Gastroesophageal sphincter (tissue), 4 donors: ENCODE data around the gene PLEKHM2. TPM values are rescaled to one million over a fixed set of nuclear protein-coding genes. Genes with fewer than 3 reads are reported as not detected.

Experiments used
- ATAC-seq: fragments of 150-250 bp; one replicate; pipeline ENCODE4 v1.9.1; 2016; ENCODE audit warnings: mild to moderate bottlenecking, moderate library complexity
- H3K27ac ChIP-seq, 4 donors: fragments of 200-600 bp; sonication (generic) in 3 of 4; 1 replicate in 3 of 4; 2 replicates in 1 of 4; pipeline ENCODE4 v1.5.1; 2016 to 2019
- H3K27me3 ChIP-seq: fragments of 200-600 bp; sonication (generic); one replicate; pipeline ENCODE4 v1.5.1; 2019
- H3K36me3 ChIP-seq, 2 donors: fragments of 200-600 bp; sonication (generic); one replicate each; pipeline ENCODE4 v1.5.1; 2019; ENCODE audit warnings: control low read depth in 1 of 2
- H3K4me1 ChIP-seq, 3 donors: fragments of 200-600 bp; sonication (generic); 1 replicate in 2 of 3; 2 replicates in 1 of 3; pipeline ENCODE4 v1.5.1; 2016 to 2019; ENCODE audit warnings: control low read depth in 2 of 3
- H3K4me3 ChIP-seq, 2 donors: fragments of 200-600 bp; sonication (generic); one replicate each; pipeline ENCODE4 v1.5.1; 2019; ENCODE audit warnings: mild to moderate bottlenecking in 1 of 2, moderate library complexity in 1 of 2
- H3K9me3 ChIP-seq, 3 donors: fragments of 200-600 bp; sonication (generic); one replicate each; pipeline ENCODE4 v1.5.1; 2017 to 2019; ENCODE audit warnings: control low read depth in 2 of 3
- EP300 ChIP-seq: sonication (generic); formaldehyde crosslinking; IDR thresholded peaks from one replicate; pipeline ENCODE4 v1.6.1; 2017; ENCODE audit warnings: antibody characterized with exemption, mild to moderate bottlenecking
- POLR2A ChIP-seq, 2 donors: fragments of 450-650 bp; IDR thresholded peaks; one replicate each; pipeline ENCODE4 v1.6.1; 2017; ENCODE audit warnings: antibody characterized with exemption in 2 of 2, mild to moderate bottlenecking in 2 of 2, moderate library complexity in 1 of 2
- POLR2AphosphoS5 ChIP-seq: sonication (generic); formaldehyde crosslinking; IDR thresholded peaks from one replicate; pipeline ENCODE4 v1.6.1; 2017; ENCODE audit warnings: antibody characterized with exemption
- WGBS, 2 donors: methylation state at CpG; one replicate each; pipeline ENCODE4 v1.1.5; 2018; ENCODE audit warnings: low coverage in 1 of 2; 5-methylcytosine and 5-hydroxymethylcytosine counted together
- total RNA-seq, 4 donors: library from RNA; depleted of rRNA; stranded (reverse); fragments of >200 nt; gene quantifications; one replicate each; pipeline ENCODE4 v1.1.0, GENCODE V29; 2016
- TF ChIP-seq, protein P1 (sequence below), 4 experiments: fragments of 200-600 bp in 2 of 4; fragments of 450-650 bp in 2 of 4; sonication (generic) in 1 of 4; IDR thresholded peaks; one replicate each; pipeline ENCODE4 v1.5.1; 2017 to 2019; ENCODE audit warnings: antibody characterized with exemption in 4 of 4, mild to moderate bottlenecking in 2 of 4, moderate library complexity in 2 of 4

PLEKHM2 gene
- total RNA-seq, 4 donors from 2014 or later, result 32.1 to 65.2 (median 41.8) TPM

DNA sequence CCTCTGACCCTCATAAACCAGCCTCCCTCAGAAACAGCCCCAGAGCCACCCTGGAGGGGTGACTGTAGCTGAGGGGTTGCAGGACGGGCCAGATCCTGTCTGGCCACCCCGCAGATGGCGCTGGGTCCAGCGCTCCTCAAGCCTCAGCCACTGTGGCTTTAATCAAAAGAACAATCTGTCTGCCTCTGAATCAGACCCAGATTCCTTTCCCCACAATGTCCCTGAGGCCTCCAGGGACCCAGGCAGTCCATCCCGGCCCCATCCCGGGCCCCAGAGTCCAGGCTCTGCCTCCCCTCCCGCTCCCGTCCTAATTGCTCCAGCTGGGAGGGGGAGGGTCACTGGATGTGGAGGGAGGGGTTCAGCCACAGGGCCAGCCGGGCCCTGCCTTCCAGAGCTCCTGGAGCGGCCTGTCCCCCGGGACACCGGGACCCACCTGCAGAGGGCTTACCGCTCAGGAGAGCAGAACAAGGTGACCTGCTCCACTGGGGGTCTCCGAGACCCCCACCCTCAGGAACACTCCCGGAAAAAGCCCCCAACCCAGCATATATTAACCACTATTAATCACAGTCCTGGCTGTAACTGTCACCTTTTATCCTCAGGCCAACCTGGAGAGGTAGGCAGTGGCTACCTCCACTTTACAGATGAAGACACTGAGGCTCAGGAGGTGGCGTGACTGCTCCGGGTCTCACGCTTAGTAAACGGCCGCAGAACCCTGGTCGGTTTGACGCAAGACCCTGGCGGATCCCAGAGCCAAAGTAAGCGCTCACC, 73.6 kb downstream of the PLEKHM2 start:
- Histone ChIP-seq H3K27ac (peak overlapping the region in 3 of 4 donors; percentile 77 to 88 (median 81)), H3K27me3 (peaks cover 16% of the 10 kb centered on the region), H3K4me3 (peak overlapping the region; percentile 58 to 75), H3K4me1 (peaks cover 0 to 70% (median 28%) of the 10 kb centered on the region in 3 donors), H3K9me3 (no peaks in the 10 kb centered on the region), H3K36me3 (no peaks in the 10 kb centered on the region)
- no peak for ATAC-seq
- TF ChIP-seq, protein P1, sequence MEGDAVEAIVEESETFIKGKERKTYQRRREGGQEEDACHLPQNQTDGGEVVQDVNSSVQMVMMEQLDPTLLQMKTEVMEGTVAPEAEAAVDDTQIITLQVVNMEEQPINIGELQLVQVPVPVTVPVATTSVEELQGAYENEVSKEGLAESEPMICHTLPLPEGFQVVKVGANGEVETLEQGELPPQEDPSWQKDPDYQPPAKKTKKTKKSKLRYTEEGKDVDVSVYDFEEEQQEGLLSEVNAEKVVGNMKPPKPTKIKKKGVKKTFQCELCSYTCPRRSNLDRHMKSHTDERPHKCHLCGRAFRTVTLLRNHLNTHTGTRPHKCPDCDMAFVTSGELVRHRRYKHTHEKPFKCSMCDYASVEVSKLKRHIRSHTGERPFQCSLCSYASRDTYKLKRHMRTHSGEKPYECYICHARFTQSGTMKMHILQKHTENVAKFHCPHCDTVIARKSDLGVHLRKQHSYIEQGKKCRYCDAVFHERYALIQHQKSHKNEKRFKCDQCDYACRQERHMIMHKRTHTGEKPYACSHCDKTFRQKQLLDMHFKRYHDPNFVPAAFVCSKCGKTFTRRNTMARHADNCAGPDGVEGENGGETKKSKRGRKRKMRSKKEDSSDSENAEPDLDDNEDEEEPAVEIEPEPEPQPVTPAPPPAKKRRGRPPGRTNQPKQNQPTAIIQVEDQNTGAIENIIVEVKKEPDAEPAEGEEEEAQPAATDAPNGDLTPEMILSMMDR (IDR thresholded peaks at IDR 0.05), result no peak
- TF ChIP-seq POLR2AphosphoS5, result no peak
- no peak for TF ChIP-seq POLR2A (IDR thresholded peaks at IDR 0.05)
- WGBS, 2 donors, result 0 to 43% methylated on average over 1 to 3 of the region's 24 CpGs

DNA sequence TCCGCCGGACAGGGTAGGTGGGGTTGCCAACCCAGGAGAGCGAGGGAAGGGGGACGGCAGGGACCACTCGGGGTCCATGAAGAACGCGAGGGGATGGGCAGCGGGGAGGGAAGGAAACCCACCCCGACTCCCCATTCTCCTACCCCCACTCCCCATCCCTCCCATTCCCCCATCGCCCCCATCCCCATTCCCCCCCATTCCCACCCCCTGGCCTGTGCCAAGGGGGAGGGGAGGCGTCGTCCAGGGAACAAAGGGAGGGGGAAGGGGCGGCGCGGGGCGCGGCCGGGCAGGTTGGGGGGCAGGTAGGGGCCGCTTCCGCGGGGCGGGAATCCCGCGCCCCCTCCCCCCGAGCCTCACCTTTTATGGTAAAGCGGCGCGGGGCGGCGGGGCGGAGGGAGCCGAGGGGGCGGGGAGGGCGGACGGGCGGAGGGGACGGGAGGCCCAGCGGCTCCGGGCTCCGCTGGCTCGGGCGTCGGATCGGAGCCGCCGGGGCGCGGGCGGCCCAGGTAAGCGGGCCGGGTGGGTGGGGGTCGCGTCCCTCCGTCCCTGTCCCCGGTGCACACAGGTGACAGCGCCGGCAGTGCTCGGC, 74.3 kb downstream of the PLEKHM2 start, which contains the start of gene FBLIM1:
Gene FBLIM1 (plus strand): TSS at position 453 of the 589 bp plus-strand sequence. CDS start 6,189 bp downstream, outside the sequence.
- peaks cover 0 to 71% (median 28%) of the 10 kb centered on the region in 3 donors for H3K4me1 ChIP-seq
- H3K4me3 ChIP-seq, result peak within 1 kb of the TSS; percentile 58 to 75
- peak; percentile 31 for ATAC-seq
- TF ChIP-seq POLR2A (IDR thresholded peaks at IDR 0.05), result no peak
- no peak for TF ChIP-seq EP300
- TF ChIP-seq, protein P1 (IDR thresholded peaks at IDR 0.05), result no peak
- TF ChIP-seq POLR2AphosphoS5, result no peak
- H3K36me3 ChIP-seq, result no peaks in the 10 kb centered on the region
- 3% methylated on average over 6 of the region's 58 CpGs; no CpG with 5 or more reads in 1 of the 2 donors for WGBS, 2 donors
- H3K9me3 ChIP-seq, result no peaks in the 10 kb centered on the region
- H3K27ac ChIP-seq, result peak within 1 kb of the TSS; percentile 19 to 88 (median 79)
- peaks cover 16% of the 10 kb centered on the region for H3K27me3 ChIP-seq

DNA sequence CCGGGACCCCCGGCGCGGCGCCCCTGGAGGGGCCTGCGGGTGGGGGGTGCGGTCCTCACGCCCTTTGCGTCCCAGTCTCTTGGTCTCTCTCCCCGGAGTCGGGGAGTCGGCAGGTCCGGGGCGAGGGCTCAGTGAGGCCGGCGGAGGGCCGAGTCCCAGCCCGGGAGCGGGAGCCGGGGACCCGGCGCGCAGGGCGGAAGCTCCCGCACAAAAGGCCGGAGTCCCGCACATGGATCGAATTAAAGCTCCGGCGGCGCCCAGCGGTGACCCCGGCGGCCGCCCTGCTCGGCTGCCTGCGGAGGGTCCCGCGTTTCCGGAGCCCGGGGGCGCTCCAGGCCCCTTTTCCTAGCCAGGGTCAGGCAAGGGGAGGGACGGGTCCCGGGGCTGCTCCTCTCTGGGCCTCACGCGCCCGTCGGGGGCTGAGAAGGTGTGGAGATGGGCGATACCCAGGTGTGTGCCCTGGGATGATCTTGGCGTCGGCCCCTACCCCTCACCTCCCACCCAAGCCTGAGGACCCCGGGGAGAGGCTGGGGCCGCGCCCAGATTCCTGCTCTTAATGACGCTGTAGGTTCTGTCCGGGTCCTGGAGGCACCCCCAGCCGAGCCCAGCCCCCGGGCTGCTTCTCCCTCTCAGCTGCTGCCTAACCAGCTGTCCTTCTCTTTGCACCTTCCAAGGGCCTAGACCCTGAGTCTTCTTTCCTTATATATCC, 75.0 kb downstream of the PLEKHM2 start:
- WGBS, 2 donors, result 0 to 13% methylated on average over 1 to 4 of the region's 58 CpGs
- TF ChIP-seq, protein P1 (IDR thresholded peaks at IDR 0.05), result peak in 1 of 4 experiments; percentile 7
- no peak for TF ChIP-seq POLR2AphosphoS5
- TF ChIP-seq POLR2A (IDR thresholded peaks at IDR 0.05), result no peak
- H3K4me3 ChIP-seq, result peak overlapping the region; percentile 58 to 75
- ATAC-seq, result peak; percentile 46
- peaks cover 16% of the 10 kb centered on the region for H3K27me3 ChIP-seq
- no peaks in the 10 kb centered on the region for H3K9me3 ChIP-seq
- peak overlapping the region; percentile 19 to 88 (median 79) for H3K27ac ChIP-seq
- H3K36me3 ChIP-seq, result no peaks in the 10 kb centered on the region
- peaks cover 0 to 77% (median 28%) of the 10 kb centered on the region in 3 donors for H3K4me1 ChIP-seq

DNA sequence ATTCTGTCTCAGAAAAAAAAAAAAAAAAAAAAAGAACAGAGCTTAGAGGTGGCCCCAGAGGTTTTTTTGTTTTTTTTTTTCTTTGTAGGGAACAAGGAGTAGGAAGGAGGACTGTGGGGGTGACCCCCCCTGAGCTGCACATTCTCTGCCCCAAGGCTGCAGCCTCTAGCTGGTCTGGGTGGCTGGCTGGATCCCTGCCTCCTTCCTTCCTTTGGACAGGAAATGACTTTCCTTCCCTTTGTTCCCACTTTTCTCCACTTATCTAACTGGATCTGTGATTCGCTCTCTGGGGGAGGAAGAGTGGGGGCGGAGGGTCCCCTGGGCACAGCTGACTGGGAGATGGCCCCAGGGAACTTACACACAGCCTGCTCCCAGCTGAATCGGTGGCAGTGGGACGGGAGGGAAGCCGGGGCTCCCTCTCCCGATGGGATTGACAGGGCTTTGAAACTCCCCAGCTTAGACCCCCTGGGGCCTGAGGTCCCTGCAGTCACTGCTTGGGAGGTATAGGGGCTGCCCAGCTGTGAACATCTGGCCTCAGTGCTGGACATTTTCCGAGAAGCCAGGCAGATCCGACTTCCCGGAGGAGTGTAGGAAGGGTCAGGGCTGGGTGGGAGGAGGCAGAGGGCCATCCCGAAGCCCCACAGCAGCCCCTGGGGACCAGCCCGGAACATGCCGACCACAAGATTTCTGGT, 76.5 kb downstream of the PLEKHM2 start:
- ATAC-seq, result peak; percentile 24
- no peaks in the 10 kb centered on the region for H3K9me3 ChIP-seq
- WGBS, 2 donors, result 3% methylated on average over 6 of the region's 12 CpGs; no CpG with 5 or more reads in 1 of the 2 donors
- H3K27me3 ChIP-seq, result peaks cover 16% of the 10 kb centered on the region
- peaks cover 0 to 89% (median 28%) of the 10 kb centered on the region in 3 donors for H3K4me1 ChIP-seq
- peak overlapping the region in 1 of 2 donors; percentile 75 for H3K4me3 ChIP-seq
- peaks cover 0 to 15% of the 10 kb centered on the region in 2 donors for H3K36me3 ChIP-seq
- TF ChIP-seq POLR2A (IDR thresholded peaks at IDR 0.05) (no peak), POLR2AphosphoS5 (peak; percentile 17), EP300 (no peak)
- TF ChIP-seq, protein P1 (IDR thresholded peaks at IDR 0.05), result no peak
- H3K27ac ChIP-seq, result peak overlapping the region; percentile 15 to 77 (median 65)
